Liver (tissue), 3 donors: ENCODE data around the gene FGF12.

Source experiments
- ATF3 ChIP-seq: IDR thresholded peaks from 2 replicates; pipeline ENCODE4 v1.6.1; 2016; ENCODE audit warnings: antibody characterized with exemption
- CTCF ChIP-seq: fragments of 150-350 bp; IDR thresholded peaks from 2 replicates; pipeline ENCODE4 v1.5.1; 2017; ENCODE audit warnings: improper control_type of control experiment, low read depth, low read length; ENCODE audit not compliant: missing input control
- EGR1 ChIP-seq, 2 donors: IDR thresholded peaks; 2 replicates each; pipeline ENCODE4 v1.6.1; 2016 to 2018; ENCODE audit warnings: antibody characterized with exemption in 2 of 2, low read depth in 2 of 2
- GABPA ChIP-seq, 2 donors: IDR thresholded peaks in 1 of 2; conservative IDR thresholded peaks in 1 of 2; 2 replicates each; pipeline ENCODE4 v1.6.1; 2016; ENCODE audit warnings: antibody characterized with exemption in 2 of 2, mild to moderate bottlenecking in 1 of 2, moderate library complexity in 1 of 2
- MAX ChIP-seq: IDR thresholded peaks from 2 replicates; pipeline ENCODE4 v1.6.1; 2016; ENCODE audit warnings: antibody characterized with exemption
- REST ChIP-seq: IDR thresholded peaks from 2 replicates; pipeline ENCODE4 v1.6.1; 2016; ENCODE audit warnings: antibody characterized with exemption, mild to moderate bottlenecking
- SP1 ChIP-seq: IDR thresholded peaks from 2 replicates; pipeline ENCODE4 v1.6.1; 2018; ENCODE audit warnings: antibody characterized with exemption, mild to moderate bottlenecking
- TAF1 ChIP-seq: conservative IDR thresholded peaks from 2 replicates; pipeline ENCODE4 v1.6.1; 2016; ENCODE audit warnings: antibody characterized with exemption, mild to moderate bottlenecking
- YY1 ChIP-seq: IDR thresholded peaks from 2 replicates; pipeline ENCODE4 v1.6.1; 2016; ENCODE audit warnings: antibody characterized with exemption, mild to moderate bottlenecking
- ZBTB33 ChIP-seq: IDR thresholded peaks from 2 replicates; pipeline ENCODE4 v1.6.1; 2016; ENCODE audit warnings: antibody characterized with exemption
- donor health status: healthy.
- donor health status: healthy.

- TF ChIP-seq TAF1, result no peak
- no peak for TF ChIP-seq CTCF
- no peak for TF ChIP-seq ATF3
- no peak for TF ChIP-seq EGR1 (IDR thresholded peaks at IDR 0.05; ENCODE audit: low read depth in 2 of 2)
- no peak for TF ChIP-seq GABPA (IDR thresholded peaks at IDR 0.05 in 1 of 2, conservative IDR thresholded peaks at IDR 0.05 in 1 of 2)
- no peak for TF ChIP-seq REST
- no peak for TF ChIP-seq SP1
- no peak for TF ChIP-seq YY1
- no peak for TF ChIP-seq ZBTB33
- TF ChIP-seq MAX, result no peak
These were observed 544.2 kb downstream of the FGF12 start for GRCh38 chr3:192183109-192183508.
